LoVo (cell line): ENCODE measurements around the gene HLCS.
"Not testable (repeated sequence)": the region's sequence is repeated elsewhere in the genome, so short reads cannot be mapped to it uniquely, and the experiment has no call there.

Experiments
- DNase-seq: peaks from one replicate; pipeline ENCODE4 v3.0.0-alpha.2; 2016; ENCODE audit warnings: low spot score

HLCS gene

DNA sequence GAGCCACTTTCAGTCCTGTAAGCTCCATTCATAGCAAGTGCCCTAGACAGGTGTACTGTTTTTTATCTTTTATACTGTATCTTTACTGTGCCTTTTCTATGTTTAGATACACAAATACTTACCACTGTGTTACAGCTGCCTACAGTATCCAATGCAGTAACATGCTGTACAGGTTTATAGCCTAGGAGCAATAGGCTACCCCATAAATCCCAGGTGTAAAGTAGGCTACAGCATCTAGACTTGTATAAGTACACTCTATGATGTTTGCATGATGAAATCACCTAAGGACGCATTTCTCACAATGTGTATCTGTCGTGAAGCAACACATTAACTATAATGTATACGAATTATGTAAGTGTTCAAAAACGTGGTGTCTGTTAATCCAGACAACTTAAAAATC is 10.7 kb downstream of the HLCS start:
- no peak for DNase-seq

GRCh38 chr21:36952331-36952730 is 14.1 kb downstream of the HLCS start:
- not testable (repeated sequence) for DNase-seq

DNA sequence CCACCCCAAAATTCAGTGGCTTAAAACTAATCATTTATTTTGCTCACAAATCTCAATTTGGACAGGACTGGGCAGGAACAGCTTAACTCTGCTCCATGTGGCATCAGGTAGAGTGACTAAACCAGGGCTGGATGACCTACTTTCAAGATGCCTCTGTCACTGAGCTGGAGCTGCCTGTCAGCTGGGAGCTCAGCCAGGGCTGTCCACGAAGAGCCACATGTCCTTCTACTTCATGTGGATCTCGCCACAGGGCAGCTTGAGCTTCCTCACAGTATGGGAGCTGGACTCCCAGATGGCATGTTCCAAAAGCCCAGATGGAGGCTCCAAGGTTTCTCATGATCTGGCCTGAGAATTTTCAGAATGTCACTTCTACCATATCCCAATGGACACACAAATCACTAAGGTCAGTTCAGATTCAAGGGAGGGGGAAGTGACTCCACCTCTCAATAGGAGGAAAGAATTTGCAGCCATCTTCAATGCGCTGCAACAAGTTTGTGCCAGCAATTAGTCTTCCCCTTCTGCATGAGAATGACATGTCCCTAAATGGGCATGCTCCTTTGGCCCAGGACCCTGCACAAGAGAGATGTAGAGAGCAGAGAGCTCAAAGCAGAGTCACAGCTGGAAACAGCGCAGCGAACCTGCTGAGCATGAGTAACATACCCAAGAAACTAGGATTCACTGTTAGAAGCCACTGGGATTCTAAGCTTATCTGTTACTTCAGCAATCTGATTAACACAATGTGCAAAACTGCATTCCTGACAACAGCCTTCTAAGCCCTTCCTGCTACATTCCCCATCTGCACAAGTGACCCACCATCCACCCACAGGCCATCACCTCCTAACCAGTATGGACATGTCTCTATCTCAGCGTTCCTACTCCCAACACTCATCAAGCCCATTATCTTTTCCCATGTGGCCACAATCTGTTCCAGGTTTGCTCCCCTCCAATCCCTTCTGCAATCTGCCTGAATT is 17.0 kb downstream of the HLCS start:
- DNase-seq, result no peak

- no peak for DNase-seq
These were observed 17.8 kb downstream of the HLCS start for GRCh38 chr21:36948686-36949085.

DNA sequence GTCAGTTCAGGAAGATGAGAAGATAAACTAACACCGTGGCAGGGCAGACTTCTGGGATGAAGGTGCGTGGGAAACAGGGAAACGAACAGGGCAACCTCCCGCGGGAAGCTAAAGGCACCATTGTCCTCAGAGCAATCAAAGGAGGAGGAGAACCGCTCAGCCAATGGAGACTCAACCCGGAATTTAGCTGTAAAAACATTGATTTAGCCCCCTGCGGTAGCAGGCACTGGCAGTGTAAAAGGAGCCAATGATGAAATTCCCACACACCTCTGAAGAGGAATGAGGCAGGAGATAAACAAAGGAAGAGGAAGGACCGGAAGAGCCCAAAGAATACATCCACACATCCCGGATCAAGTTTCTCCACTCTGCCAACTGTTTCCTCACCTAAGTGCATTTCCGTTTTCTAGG is 19.5 kb downstream of the HLCS start:
- DNase-seq, result no peak

- DNase-seq, result no peak
These were observed 20.9 kb downstream of the HLCS start for GRCh38 chr21:36945496-36946138.

GRCh38 chr21:36936361-36937135 is 29.9 kb downstream of the HLCS start:
- no peak for DNase-seq

DNA sequence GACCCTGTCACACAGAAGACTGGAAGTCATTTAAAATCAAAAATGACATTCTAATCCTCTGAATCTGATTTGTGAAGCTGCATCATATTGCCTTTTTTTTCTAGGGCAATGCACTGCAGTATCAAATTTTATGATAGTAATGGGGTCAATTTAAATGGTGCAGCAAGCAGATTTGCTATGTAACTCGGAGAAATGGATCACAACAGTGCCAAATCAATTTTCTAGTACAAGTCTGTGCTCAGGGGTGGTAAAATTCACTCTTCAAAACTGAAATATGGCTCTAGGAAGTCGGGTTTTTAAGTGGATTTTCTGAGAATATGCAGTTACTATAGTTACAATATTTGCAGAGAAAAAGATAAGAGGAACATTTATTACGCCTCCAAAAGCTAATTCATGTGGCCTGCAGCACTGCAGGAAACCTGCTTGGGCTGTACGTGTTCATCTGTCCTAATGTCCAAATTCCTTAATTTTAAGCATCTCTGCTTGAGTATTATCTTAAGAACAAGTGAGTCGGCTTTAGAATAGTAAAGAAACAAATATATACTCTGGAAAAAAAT is 31.5 kb downstream of the HLCS start:
- no peak for DNase-seq

- DNase-seq, result no peak
These were observed 34.2 kb downstream of the HLCS start for GRCh38 chr21:36932161-36932816.

- DNase-seq, result no peak
These were observed 36.8 kb downstream of the HLCS start for GRCh38 chr21:36929622-36930021.

GRCh38 chr21:36928960-36929359 is 37.5 kb downstream of the HLCS start:
- DNase-seq, result no peak

- DNase-seq, result peak; percentile 66
These were observed 38.8 kb downstream of the HLCS start for GRCh38 chr21:36927719-36928117.

- DNase-seq, result no peak
These were observed 39.3 kb downstream of the HLCS start for GRCh38 chr21:36926989-36927718.

DNA sequence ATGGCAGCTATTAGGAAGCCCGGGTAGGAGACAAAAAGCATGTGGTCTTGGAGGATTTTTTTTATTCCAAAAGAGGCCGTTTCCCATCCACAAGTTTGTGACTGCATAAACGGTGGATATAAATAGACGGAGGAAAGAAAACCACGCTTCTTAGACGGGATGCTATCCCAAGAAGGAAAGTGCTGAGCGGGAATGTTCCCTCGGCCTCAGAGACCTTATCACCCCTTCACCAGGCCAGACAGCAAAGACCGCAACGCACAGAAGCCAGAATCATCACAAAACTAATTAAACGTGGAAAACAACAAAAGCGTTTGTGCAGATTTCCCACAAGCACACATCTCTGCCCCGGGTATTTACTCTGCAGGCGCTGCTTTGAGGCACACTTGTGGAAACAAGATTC is 43.2 kb downstream of the HLCS start:
- DNase-seq, result no peak

- DNase-seq, result no peak
These were observed 43.6 kb downstream of the HLCS start for GRCh38 chr21:36922861-36923260.

- no peak for DNase-seq
These were observed 48.2 kb downstream of the HLCS start for GRCh38 chr21:36918291-36918690.

DNA sequence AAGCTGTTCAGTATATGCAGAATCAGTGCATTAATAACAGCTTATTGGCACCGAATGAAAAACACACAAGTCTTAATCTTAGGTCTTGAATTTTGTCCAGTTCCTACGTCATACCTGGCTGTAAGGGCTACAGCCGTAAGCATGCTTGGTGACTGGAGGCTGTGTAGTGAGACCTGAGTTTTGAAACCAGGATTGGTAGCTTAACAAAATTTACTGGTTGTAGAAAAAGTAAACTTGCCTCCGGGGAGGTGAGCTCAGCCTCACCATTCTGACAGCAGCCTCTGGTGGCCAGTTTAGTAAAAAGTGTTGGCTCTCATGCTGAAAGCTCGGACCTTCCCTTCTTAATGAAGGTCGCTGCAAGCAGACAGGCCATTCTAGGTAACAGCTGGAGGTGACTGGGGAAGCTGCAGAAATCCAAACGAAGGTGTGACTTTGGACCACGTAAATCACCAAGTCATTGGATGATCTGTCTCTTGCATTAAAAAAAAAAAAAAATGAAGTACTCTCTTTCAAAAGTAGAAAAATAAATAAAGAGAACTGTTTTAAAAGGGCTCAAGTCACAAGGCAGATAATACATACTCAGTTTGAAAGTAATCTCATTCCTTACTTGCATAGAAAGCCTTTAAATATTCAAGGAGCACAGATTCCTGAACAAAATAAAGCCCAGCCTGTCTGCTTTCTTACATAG is 48.9 kb downstream of the HLCS start:
- no peak for DNase-seq

DNA sequence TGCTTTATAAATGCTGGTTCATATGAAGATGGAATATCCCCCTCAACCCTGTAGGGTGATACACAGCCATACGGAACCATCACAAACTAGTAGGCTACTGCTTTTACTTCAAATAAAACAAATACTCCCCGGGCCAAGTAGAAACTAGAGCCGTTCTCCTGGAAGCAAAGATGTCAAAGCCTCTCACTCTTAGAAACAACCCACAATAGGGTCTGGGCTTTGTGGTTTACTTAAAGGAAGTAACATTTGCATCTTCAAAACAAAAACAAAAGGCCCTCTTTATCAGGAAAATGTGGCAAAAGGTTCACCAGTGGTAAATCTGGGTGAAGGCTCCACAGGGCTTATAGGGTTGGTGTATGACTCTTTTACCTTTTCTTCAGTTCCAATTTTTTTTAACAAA is 49.8 kb downstream of the HLCS start:
- DNase-seq, result no peak

DNA sequence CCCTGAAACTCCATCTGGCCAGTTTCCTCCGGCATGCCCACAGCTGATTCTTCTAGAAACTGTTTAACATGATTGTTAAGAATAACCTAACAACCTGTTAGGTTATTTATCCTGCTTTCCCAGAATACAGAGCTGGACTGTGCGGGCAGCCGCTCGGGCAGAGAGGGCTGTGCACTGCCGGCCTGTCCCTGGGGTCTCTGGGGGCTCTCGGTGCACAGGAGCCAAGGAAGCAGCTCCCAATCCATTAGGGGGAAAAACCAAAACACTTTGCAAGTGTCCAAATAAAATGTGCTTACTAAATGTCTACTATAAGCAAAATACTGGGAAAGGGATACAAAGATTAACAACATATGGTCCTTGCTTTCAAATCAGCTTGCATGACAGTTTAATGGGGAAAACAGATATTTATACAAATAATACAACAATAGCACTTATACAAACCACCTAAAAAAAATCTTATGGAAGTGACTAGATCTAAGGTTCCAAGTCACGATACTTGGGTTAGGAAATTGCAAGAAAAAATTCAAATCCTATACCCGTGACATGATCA is 50.7 kb downstream of the HLCS start:
- no peak for DNase-seq

GRCh38 chr21:36915014-36915695 is 51.3 kb downstream of the HLCS start:
- no peak for DNase-seq
